GM12878 (cell line): ENCODE results near the gene GDE1. TPM values are rescaled to one million over a fixed set of nuclear protein-coding genes. Genes with fewer than 3 reads are reported as not detected.

Experiments
- ATAC-seq: fragments of 200-7000 bp; cut with Tn5 transposase; 3 replicates; pipeline ENCODE4 v1.9.1; 2020; ENCODE audit warnings: mild to moderate bottlenecking, moderate library complexity
- BruUV-seq: library from RNA; stranded (reverse); fragments of 400-500 nt; replicated peaks from 2 replicates; lab custom pipeline; 2021; lab: Mats Ljungman, UMichigan
- CTCF ChIA-PET: fragments of 300-600 bp; sonication (Branson Sonifier 250); formaldehyde crosslinking; extraction: SDS; loops from one replicate; lab custom pipeline; 2021; ENCODE audit warnings: inconsistent platforms; lab: Yijun Ruan, JAX
- POLR2A ChIA-PET: fragments of 350-600 bp; formaldehyde crosslinking; extraction: SDS; loops from one replicate; lab custom pipeline; 2021; ENCODE audit warnings: inconsistent platforms; lab: Charles Lee
- RAD21 ChIA-PET: fragments of 300-600 bp; sonication (Branson Sonifier 250); formaldehyde crosslinking; loops from one replicate; lab custom pipeline; 2023; ENCODE audit warnings: antibody characterized with exemption; ENCODE audit not compliant: unreplicated experiment; lab: Charles Lee
- SMC1A ChIA-PET: fragments of 300-600 bp; sonication (Branson Sonifier 250); formaldehyde crosslinking; loops from one replicate; lab custom pipeline; 2023; ENCODE audit not compliant: unreplicated experiment, uncharacterized antibody; lab: Charles Lee
- DNase-seq: peaks from one replicate; pipeline ENCODE4 v3.0.0-alpha.2; 2011; ENCODE audit warnings: low read depth, low spot score
- FAIRE-seq: peaks from 3 replicates; lab custom pipeline; 2011; peaks lifted over from hg19 to GRCh38; lab: Jason Lieb, UNC
- H2AFZ ChIP-seq: 2 replicates; pipeline ENCODE4 v1.6.0; 2011; ENCODE audit warnings: low read depth, low read length, control low read depth; ENCODE audit not compliant: control insufficient read depth
- H3K27ac ChIP-seq: 2 replicates; pipeline ENCODE4 v1.5.1; 2011; ENCODE audit warnings: control low read depth; ENCODE audit not compliant: control insufficient read depth, insufficient read depth
- H3K27me3 ChIP-seq, 2 experiments: replicated peaks in 1 of 2; 2 replicates each; pipeline versions ENCODE4 v1.6.0 to v1.6.1; 2011; ENCODE audit warnings: low read length in 1 of 2; ENCODE audit not compliant: control insufficient read depth in 2 of 2, insufficient read depth in 2 of 2
- H3K36me3 ChIP-seq, 2 experiments: 2 replicates each; pipeline ENCODE4 v1.5.1; 2011; ENCODE audit warnings: low read length in 1 of 2; ENCODE audit not compliant: control insufficient read depth in 2 of 2, insufficient read depth in 2 of 2
- H3K4me1 ChIP-seq: 2 replicates; pipeline ENCODE4 v1.6.1; 2011; ENCODE audit warnings: mild to moderate bottlenecking, low read length, moderate library complexity, mixed read lengths; ENCODE audit not compliant: control insufficient read depth, insufficient read depth
- H3K4me2 ChIP-seq: 2 replicates; pipeline ENCODE4 v1.6.0; 2011; ENCODE audit warnings: control low read depth; ENCODE audit not compliant: control insufficient read depth, insufficient read depth
- H3K4me3 ChIP-seq: fragments of 200-600 bp; sonication (generic); 2 replicates; pipeline ENCODE4 v1.5.1; 2016
- H3K79me2 ChIP-seq: 2 replicates; pipeline ENCODE4 v1.6.0; 2011; ENCODE audit warnings: low read length; ENCODE audit not compliant: control insufficient read depth, insufficient read depth
- H3K9ac ChIP-seq: 2 replicates; pipeline ENCODE4 v1.8.0; 2011; ENCODE audit warnings: low read length, control low read depth, mixed read lengths; ENCODE audit not compliant: control insufficient read depth, insufficient read depth
- H3K9me3 ChIP-seq: replicated peaks from 3 replicates; pipeline ENCODE4 v1.5.1; 2011; ENCODE audit warnings: mild to moderate bottlenecking, low read length; ENCODE audit not compliant: control insufficient read depth, insufficient read depth
- H4K20me1 ChIP-seq: 2 replicates; pipeline ENCODE4 v1.6.0; 2011; ENCODE audit not compliant: control insufficient read depth, insufficient read depth
- CBX5 ChIP-seq: sonication (generic); IDR thresholded peaks from 2 replicates; pipeline ENCODE4 v1.6.1; 2016; ENCODE audit warnings: low read depth, moderate library complexity, mild to moderate bottlenecking, inconsistent platforms
- CHD4 ChIP-seq: fragments of 200-600 bp; sonication (generic); IDR thresholded peaks from 2 replicates; pipeline ENCODE4 v1.6.1; 2016; ENCODE audit warnings: mild to moderate bottlenecking
- FOXK2 ChIP-seq: fragments of 450-650 bp; IDR thresholded peaks from 2 replicates; pipeline ENCODE4 v1.6.1; 2017; ENCODE audit warnings: mild to moderate bottlenecking, moderate library complexity
- IKZF2 ChIP-seq, 2 experiments: fragments of 450-650 bp; IDR thresholded peaks; 2 replicates each; pipeline ENCODE4 v1.6.1; 2017; ENCODE audit warnings: mild to moderate bottlenecking in 2 of 2, moderate library complexity in 2 of 2
- LARP7 ChIP-seq: fragments of 450-650 bp; IDR thresholded peaks from 2 replicates; pipeline ENCODE4 v1.6.1; 2017; ENCODE audit warnings: mild to moderate bottlenecking
- NFIC ChIP-seq: IDR thresholded peaks from 2 replicates; pipeline ENCODE4 v1.6.1; 2012; ENCODE audit warnings: low read depth, mild to moderate bottlenecking, inconsistent platforms, low read length, moderate library complexity
- NR2C1 ChIP-seq: fragments of 450-650 bp; IDR thresholded peaks from 2 replicates; pipeline ENCODE4 v1.6.1; 2017; ENCODE audit warnings: antibody characterized with exemption, mild to moderate bottlenecking, moderate library complexity
- POLR2AphosphoS5 ChIP-seq: IDR thresholded peaks from 2 replicates; pipeline ENCODE4 v1.6.1; 2011; ENCODE audit warnings: mild to moderate bottlenecking, low read length, inconsistent platforms
- RAD21 ChIP-seq: IDR thresholded peaks from 2 replicates; pipeline ENCODE4 v1.6.1; 2011; ENCODE audit warnings: mild to moderate bottlenecking, low read depth, low read length, moderate library complexity; ENCODE audit not compliant: insufficient read depth
- SMAD1 ChIP-seq: fragments of 450-650 bp; IDR thresholded peaks from 2 replicates; pipeline ENCODE4 v1.6.1; 2018; ENCODE audit warnings: mild to moderate bottlenecking, low read depth; ENCODE audit not compliant: partially characterized antibody
- SMARCA5 ChIP-seq: fragments of 450-650 bp; IDR thresholded peaks from 2 replicates; pipeline ENCODE4 v1.6.1; 2017; ENCODE audit warnings: mild to moderate bottlenecking
- SMC3 ChIP-seq: IDR thresholded peaks from 2 replicates; pipeline ENCODE4 v1.6.1; 2011; ENCODE audit warnings: low read length, improper control_type of control experiment, borderline replicate concordance
- SUPT20H ChIP-seq: IDR thresholded peaks from 2 replicates; pipeline ENCODE4 v1.6.1; 2011; ENCODE audit warnings: low read depth, mild to moderate bottlenecking, low read length, moderate library complexity, borderline replicate concordance; ENCODE audit not compliant: control insufficient read depth
- TBL1XR1 ChIP-seq: IDR thresholded peaks from 2 replicates; pipeline ENCODE4 v1.6.1; 2012; ENCODE audit warnings: low read depth, low read length, improper control_type of control experiment
- WGBS: methylation state at CpG from one replicate; pipeline ENCODE4 v1.1.6; 2016; ENCODE audit warnings: low lambda C conversion rate; ENCODE audit not compliant: insufficient replicate concordance, insufficient coverage; ENCODE audit errors: missing lambda C conversion rate; 5-methylcytosine and 5-hydroxymethylcytosine counted together
- in situ Hi-C: fragments of 300-500 bp; cut with MboI; formaldehyde crosslinking; loops from 9 replicates; pipeline ENCODE4 v1.14.3; 2018; ENCODE audit warnings: mixed read lengths
- intact Hi-C: fragments of 100-400 bp; cut with micrococcal nuclease; formaldehyde crosslinking; loops from one replicate; pipeline ENCODE4 v1.14.2; 2022; ENCODE audit not compliant: unreplicated experiment
- polyA plus RNA-seq, 11 experiments: library from polyadenylated mRNA; depleted of rRNA in 4 of 11; unstranded in 6 of 11; stranded (reverse) in 5 of 11; fragments of >200 nt; fragmentation: Nextera tagmentation in 4 of 11; fragmentation: Illumina TruSeq in 1 of 11; extraction: Ambion mirVana in 4 of 11; extraction: Trizol in 1 of 11; gene quantifications; 1 replicate in 1 of 11; 2 replicates in 10 of 11; pipeline versions ENCODE4 v1.2.1 to v1.2.3, GENCODE V29; 2011 to 2016; ENCODE audit warnings: inconsistent platforms in 2 of 11, missing spikeins in 2 of 11, low read depth in 1 of 11
- total RNA-seq, 4 experiments: library from RNA; depleted of rRNA in 3 of 4; stranded (reverse); fragments of >200 nt in 3 of 4; fragmentation: Illumina TruSeq in 1 of 4; extraction: Trizol in 1 of 4; gene quantifications; 2 replicates each; pipeline versions ENCODE4 v1.2.1 to v1.2.3, GENCODE V29; 2013 to 2021
- TF ChIP-seq, protein P1 (sequence below): fragments of 450-650 bp; IDR thresholded peaks from 2 replicates; pipeline ENCODE4 v1.6.1; 2017; ENCODE audit warnings: mild to moderate bottlenecking, low read depth, inconsistent platforms; ENCODE audit not compliant: poor library complexity, severe bottlenecking
- TF ChIP-seq, protein P2 (sequence below): fragments of 450-650 bp; IDR thresholded peaks from 2 replicates; pipeline ENCODE4 v1.6.1; 2018; ENCODE audit warnings: mild to moderate bottlenecking, low read depth, moderate library complexity; ENCODE audit not compliant: partially characterized antibody
- TF ChIP-seq, protein P3 (sequence below), 3 experiments: IDR thresholded peaks in 2 of 3; conservative IDR thresholded peaks in 1 of 3; 2 replicates each; pipeline ENCODE4 v1.5.1; 2011; ENCODE audit warnings: low read depth in 3 of 3, low read length in 3 of 3, mild to moderate bottlenecking in 3 of 3, control low read depth in 2 of 3, moderate library complexity in 2 of 3, inconsistent platforms in 1 of 3, mixed read lengths in 1 of 3; ENCODE audit not compliant: control insufficient read depth in 2 of 3, insufficient read depth in 1 of 3; ENCODE audit errors: extremely low read depth in 1 of 3

The GDE1 gene
- total and polyA plus RNA-seq, 10 of the 15 experiments (the other 5 are each of a cell fraction or from before 2014, with no cell fraction given): 14.8 to 31.8 (median 21.0) TPM

DNA sequence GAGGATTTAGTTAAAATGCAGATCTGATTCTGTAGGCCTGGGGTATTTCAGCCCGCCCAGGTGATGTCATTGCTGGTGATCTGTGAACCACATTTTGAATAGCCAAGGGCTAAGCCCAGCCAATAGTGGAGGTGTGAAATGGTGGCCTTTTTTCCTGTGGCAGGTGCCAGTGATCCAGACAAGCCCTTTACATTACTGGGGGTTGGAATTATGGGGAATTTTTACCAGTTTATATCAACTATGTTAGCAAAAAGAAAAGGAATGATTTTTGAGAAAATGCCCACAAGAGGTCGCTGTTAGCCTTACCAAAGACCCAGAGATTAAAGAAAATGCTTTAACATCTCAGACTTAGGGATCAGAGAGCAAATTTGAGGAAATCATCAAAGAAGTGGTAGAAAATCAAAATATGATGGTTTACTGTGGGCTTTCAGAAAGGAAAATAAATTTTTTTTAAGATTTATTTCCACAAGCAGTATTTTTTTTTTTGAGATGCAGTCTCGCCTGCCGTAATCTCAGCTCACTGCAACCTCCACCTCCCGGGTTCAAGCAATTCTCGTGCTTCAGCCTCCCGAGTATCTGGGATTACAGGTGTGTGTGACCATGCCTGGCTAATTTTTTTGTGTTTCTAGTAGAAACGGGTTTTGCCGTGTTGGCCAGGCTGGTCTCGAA, 37.5 kb upstream of the GDE1 start:
- no peak overlapping the region for H2AFZ ChIP-seq
- no peak overlapping the region for H3K27ac ChIP-seq
- in situ Hi-C loops: loop anchor here (5.0 kb wide), 1 partner anchor 328 kb away; no protein-coding TSS in a partner anchor
- H3K27me3 ChIP-seq: no peaks in the 10 kb centered on the region
- ChIA-PET POLR2A (no interaction called here), SMC1A (interaction anchor here (0.8 to 1.8 kb wide), 2 partner anchors 159 to 327 kb away, joined by 3 to 10 read pairs; no protein-coding TSS in a partner anchor), CTCF (interaction anchor here (0.7 to 6.6 kb wide), 7 partner anchors 8 to 332 kb away, joined by 3 to 51 read pairs (median 4); no protein-coding TSS in a partner anchor), RAD21 (interaction anchor here (0.6 kb wide), 1 partner anchor 325 kb away, joined by 3 read pairs; no protein-coding TSS in a partner anchor)
- no peak for ATAC-seq
- no peak for DNase-seq
- intact Hi-C loops: loop anchor here (2.0 kb wide), 1 partner anchor 327 kb away; no protein-coding TSS in a partner anchor
- BruUV-seq: no TSS peak
- peaks cover 3% of the 10 kb centered on the region for H3K4me1 ChIP-seq
- 73% methylated on average over 10 of the region's 10 CpGs for WGBS
- H3K4me2 ChIP-seq: no peak overlapping the region
- H3K36me3 ChIP-seq: no peaks in the 10 kb centered on the region
- H3K9ac ChIP-seq: no peak overlapping the region
- peaks cover 5% of the 10 kb centered on the region for H3K79me2 ChIP-seq
- no peak overlapping the region for H3K4me3 ChIP-seq
- no peaks in the 10 kb centered on the region for H3K9me3 ChIP-seq
- H4K20me1 ChIP-seq: no peaks in the 10 kb centered on the region
- FAIRE-seq: no peak
- TF ChIP-seq, protein P1, sequence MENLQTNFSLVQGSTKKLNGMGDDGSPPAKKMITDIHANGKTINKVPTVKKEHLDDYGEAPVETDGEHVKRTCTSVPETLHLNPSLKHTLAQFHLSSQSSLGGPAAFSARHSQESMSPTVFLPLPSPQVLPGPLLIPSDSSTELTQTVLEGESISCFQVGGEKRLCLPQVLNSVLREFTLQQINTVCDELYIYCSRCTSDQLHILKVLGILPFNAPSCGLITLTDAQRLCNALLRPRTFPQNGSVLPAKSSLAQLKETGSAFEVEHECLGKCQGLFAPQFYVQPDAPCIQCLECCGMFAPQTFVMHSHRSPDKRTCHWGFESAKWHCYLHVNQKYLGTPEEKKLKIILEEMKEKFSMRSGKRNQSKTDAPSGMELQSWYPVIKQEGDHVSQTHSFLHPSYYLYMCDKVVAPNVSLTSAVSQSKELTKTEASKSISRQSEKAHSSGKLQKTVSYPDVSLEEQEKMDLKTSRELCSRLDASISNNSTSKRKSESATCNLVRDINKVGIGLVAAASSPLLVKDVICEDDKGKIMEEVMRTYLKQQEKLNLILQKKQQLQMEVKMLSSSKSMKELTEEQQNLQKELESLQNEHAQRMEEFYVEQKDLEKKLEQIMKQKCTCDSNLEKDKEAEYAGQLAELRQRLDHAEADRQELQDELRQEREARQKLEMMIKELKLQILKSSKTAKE: peak; percentile 33
- no peak for TF ChIP-seq IKZF2 (IDR thresholded peaks at IDR 0.05)
- TF ChIP-seq FOXK2: no peak
- peak; percentile 48; the same call in 1 of the 2 replicates for TF ChIP-seq SMC3
- no peak for TF ChIP-seq SUPT20H
- no peak for TF ChIP-seq TBL1XR1
- TF ChIP-seq CBX5: no peak
- TF ChIP-seq, protein P2, sequence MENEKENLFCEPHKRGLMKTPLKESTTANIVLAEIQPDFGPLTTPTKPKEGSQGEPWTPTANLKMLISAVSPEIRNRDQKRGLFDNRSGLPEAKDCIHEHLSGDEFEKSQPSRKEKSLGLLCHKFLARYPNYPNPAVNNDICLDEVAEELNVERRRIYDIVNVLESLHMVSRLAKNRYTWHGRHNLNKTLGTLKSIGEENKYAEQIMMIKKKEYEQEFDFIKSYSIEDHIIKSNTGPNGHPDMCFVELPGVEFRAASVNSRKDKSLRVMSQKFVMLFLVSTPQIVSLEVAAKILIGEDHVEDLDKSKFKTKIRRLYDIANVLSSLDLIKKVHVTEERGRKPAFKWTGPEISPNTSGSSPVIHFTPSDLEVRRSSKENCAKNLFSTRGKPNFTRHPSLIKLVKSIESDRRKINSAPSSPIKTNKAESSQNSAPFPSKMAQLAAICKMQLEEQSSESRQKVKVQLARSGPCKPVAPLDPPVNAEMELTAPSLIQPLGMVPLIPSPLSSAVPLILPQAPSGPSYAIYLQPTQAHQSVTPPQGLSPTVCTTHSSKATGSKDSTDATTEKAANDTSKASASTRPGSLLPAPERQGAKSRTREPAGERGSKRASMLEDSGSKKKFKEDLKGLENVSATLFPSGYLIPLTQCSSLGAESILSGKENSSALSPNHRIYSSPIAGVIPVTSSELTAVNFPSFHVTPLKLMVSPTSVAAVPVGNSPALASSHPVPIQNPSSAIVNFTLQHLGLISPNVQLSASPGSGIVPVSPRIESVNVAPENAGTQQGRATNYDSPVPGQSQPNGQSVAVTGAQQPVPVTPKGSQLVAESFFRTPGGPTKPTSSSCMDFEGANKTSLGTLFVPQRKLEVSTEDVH: no peak
- peak; percentile 65 for TF ChIP-seq RAD21
- TF ChIP-seq POLR2AphosphoS5: no peak
- no peak for TF ChIP-seq LARP7
- no peak for TF ChIP-seq SMARCA5
- TF ChIP-seq CHD4: no peak
- TF ChIP-seq, protein P3, sequence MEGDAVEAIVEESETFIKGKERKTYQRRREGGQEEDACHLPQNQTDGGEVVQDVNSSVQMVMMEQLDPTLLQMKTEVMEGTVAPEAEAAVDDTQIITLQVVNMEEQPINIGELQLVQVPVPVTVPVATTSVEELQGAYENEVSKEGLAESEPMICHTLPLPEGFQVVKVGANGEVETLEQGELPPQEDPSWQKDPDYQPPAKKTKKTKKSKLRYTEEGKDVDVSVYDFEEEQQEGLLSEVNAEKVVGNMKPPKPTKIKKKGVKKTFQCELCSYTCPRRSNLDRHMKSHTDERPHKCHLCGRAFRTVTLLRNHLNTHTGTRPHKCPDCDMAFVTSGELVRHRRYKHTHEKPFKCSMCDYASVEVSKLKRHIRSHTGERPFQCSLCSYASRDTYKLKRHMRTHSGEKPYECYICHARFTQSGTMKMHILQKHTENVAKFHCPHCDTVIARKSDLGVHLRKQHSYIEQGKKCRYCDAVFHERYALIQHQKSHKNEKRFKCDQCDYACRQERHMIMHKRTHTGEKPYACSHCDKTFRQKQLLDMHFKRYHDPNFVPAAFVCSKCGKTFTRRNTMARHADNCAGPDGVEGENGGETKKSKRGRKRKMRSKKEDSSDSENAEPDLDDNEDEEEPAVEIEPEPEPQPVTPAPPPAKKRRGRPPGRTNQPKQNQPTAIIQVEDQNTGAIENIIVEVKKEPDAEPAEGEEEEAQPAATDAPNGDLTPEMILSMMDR (IDR thresholded peaks at IDR 0.05 in 2 of 3, conservative IDR thresholded peaks at IDR 0.05 in 1 of 3; ENCODE audit: control insufficient read depth in 2 of 3, extremely low read depth in 1 of 3, insufficient read depth in 1 of 3, low read depth in 3 of 3, low read length in 3 of 3): peak; percentile 37 to 61 (median 54); a peak in 5 of 6 replicates
- TF ChIP-seq NFIC: no peak
- no peak for TF ChIP-seq NR2C1
- no peak for TF ChIP-seq SMAD1
